ENCODE measurements around the gene ZBTB16. TPM values are rescaled to one million over a fixed set of nuclear protein-coding genes. Genes with fewer than 3 reads are reported as not detected.

The ZBTB16 gene
- total RNA-seq, 1 donor from 2014 or later: 11.9 TPM

DNA sequence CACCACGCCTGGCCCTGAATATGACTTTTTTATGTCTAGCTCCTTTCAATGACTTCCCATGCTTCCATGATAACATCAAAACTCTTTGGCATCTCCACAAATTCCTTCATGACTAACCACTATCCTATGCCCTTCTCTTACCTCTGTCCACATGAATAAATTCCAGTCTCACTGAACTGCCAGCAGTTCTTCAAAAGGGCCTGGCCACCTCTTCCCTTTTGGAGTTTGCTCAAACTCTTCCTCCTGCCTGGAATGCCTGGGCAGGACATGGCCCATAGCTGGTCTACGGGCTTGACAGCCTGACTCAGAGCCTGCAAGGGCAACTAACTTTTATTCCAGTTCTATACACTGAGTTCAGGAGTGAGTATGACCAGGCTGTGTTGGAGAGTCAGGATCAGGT, 41.8 kb upstream of the ZBTB16 start:
- Mint-ChIP-seq H3K9me3 (no peaks in the 10 kb centered on the region), H3K27ac (no peak overlapping the region), H3K27me3 (peaks cover 25% of the 10 kb centered on the region), H3K36me3 (no peaks in the 10 kb centered on the region), H3K4me1 (ENCODE audit: unreplicated experiment) (no peaks in the 10 kb centered on the region), H3K4me3 (no peak overlapping the region)
- no peak for DNase-seq (ENCODE audit: extremely low spot score, unreplicated experiment)
- TF ChIP-seq CTCF (conservative IDR thresholded peaks at IDR 0.05): no peak

DNA sequence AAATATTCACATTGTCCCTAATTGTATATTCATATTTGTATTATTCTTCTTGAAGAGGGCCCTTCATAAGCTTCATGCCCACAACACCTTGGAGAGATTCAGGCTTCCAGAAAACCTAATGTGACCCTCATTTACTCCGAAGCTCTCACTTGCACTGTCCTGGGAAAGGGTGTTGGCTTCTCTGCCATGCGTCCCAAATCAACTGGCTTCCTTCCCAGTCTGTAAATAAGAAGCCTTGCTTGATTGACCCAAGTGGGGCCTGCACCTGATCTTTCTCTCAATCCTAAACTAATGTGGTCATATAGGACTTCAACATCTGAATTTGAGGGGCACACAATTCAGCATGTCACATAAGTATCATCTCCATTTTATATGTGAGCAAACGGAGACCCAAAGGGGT, 40.5 kb upstream of the ZBTB16 start:
- no peak for TF ChIP-seq CTCF (conservative IDR thresholded peaks at IDR 0.05)
- Mint-ChIP-seq H3K27ac (no peak overlapping the region), H3K4me1 (ENCODE audit: unreplicated experiment) (no peaks in the 10 kb centered on the region), H3K4me3 (no peak overlapping the region), H3K27me3 (peaks cover 24% of the 10 kb centered on the region), H3K36me3 (no peaks in the 10 kb centered on the region), H3K9me3 (no peaks in the 10 kb centered on the region)
- DNase-seq (ENCODE audit: extremely low spot score, unreplicated experiment): no peak

GRCh38 chr11:114019574-114019973, 39.9 kb upstream of the ZBTB16 start:
- Mint-ChIP-seq H3K27me3 (peaks cover 27% of the 10 kb centered on the region), H3K9me3 (no peaks in the 10 kb centered on the region), H3K36me3 (no peaks in the 10 kb centered on the region), H3K27ac (no peak overlapping the region), H3K4me1 (ENCODE audit: unreplicated experiment) (no peaks in the 10 kb centered on the region), H3K4me3 (no peak overlapping the region)
- no peak for DNase-seq (ENCODE audit: extremely low spot score, unreplicated experiment)
- TF ChIP-seq CTCF (conservative IDR thresholded peaks at IDR 0.05): no peak

DNA sequence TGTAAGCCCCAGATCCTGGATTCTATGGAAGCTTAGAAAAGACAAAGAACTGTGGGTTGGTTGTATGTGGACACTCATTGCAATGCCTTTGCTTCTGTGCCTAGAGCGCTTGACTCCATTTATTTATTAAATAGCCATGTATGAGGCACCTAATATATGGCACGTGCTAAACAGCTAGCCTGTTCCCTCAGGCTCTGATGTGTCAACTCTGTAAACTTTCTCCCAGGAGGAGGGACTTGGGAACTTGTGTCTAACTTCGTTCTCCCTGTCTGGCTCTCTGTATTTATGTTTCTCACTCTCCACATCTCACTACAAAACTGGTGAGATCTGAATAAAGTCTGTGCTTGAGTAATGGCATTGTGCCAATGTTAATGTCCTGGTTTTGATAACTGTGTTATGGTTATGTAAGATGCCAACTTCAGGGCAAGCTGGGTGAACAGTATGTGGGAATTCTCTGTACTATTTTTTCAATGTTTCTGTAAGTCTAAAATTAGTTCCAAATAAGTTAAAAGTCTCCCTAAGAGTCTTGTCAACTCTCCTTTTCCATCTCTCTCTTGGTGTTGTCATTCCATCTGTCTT, 34.1 kb upstream of the ZBTB16 start:
- TF ChIP-seq CTCF (conservative IDR thresholded peaks at IDR 0.05): no peak
- Mint-ChIP-seq H3K27ac (no peak overlapping the region), H3K4me1 (ENCODE audit: unreplicated experiment) (no peaks in the 10 kb centered on the region), H3K4me3 (no peak overlapping the region), H3K36me3 (no peaks in the 10 kb centered on the region), H3K9me3 (no peaks in the 10 kb centered on the region), H3K27me3 (peaks cover 63% of the 10 kb centered on the region)
- DNase-seq (ENCODE audit: extremely low spot score, unreplicated experiment): no peak

DNA sequence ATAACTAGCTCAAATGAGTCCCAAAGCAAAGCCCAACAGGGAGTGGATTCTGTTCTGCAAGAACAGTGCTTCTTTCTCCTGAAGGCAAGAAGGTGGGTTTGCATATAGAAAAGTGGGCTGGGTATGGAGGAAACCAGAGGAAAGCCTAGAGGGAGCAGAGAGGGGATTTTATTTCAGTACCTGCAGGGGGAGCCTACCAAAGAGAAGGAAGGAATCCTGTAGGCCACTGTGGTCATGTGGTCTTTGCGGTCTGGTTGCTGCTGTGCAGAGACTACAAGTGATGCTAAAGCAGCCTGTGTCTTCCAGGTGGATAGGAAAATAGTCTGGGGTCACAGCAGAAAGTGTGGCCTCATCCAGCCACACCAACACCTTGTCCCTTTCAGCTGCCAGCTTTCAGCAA, 33.2 kb upstream of the ZBTB16 start:
- Mint-ChIP-seq H3K9me3 (no peaks in the 10 kb centered on the region), H3K4me1 (ENCODE audit: unreplicated experiment) (no peaks in the 10 kb centered on the region), H3K4me3 (no peak overlapping the region), H3K27ac (no peak overlapping the region), H3K36me3 (no peaks in the 10 kb centered on the region), H3K27me3 (peaks cover 71% of the 10 kb centered on the region)
- TF ChIP-seq CTCF (conservative IDR thresholded peaks at IDR 0.05): peak; percentile 44
- no peak for DNase-seq (ENCODE audit: extremely low spot score, unreplicated experiment)

- Mint-ChIP-seq H3K27ac (no peak overlapping the region), H3K27me3 (peaks cover 70% of the 10 kb centered on the region), H3K4me3 (no peak overlapping the region), H3K9me3 (no peaks in the 10 kb centered on the region), H3K36me3 (no peaks in the 10 kb centered on the region), H3K4me1 (ENCODE audit: unreplicated experiment) (no peaks in the 10 kb centered on the region)
- TF ChIP-seq CTCF (conservative IDR thresholded peaks at IDR 0.05): no peak
- DNase-seq (ENCODE audit: extremely low spot score, unreplicated experiment): no peak
Measured at GRCh38 chr11:114027391-114027790, 32.1 kb upstream of the ZBTB16 start.

Measured in type B pancreatic cell (in vitro differentiated cells).